NCI-H1092 treated with DMSO at 0.1 percent for 48 hours (cell line): ENCODE results near the gene PLEKHO2.

ENCODE experiments used
- DNase-seq: peaks from one replicate; lab custom pipeline; 2025; lab: John Stamatoyannopoulos, UW

PLEKHO2 gene

GRCh38 chr15:64912379-64913325 lies 70.9 kb downstream of the PLEKHO2 start:
- DNase-seq, result no peak

- no peak for DNase-seq
These were observed 74.0 kb downstream of the PLEKHO2 start for GRCh38 chr15:64915518-64916227.

DNA sequence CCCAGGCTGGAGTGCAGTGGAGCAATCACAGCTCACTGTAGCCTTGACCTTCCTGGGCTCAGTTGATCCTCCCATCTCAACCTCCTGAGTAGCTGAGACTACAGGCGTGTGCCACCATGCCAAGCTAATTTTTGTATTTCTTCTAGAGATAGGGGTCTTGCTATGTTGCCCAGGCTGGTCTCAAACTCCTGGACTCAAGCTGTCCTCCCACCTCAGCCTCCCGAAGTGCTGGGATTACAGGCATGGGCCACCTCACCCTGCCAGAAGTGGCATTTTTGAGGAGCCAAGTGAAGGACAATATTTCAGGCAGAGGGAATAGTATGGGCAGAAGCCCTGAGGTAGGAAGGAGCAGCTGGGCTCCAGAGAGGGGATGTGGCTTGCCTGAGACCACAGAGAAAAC lies 74.7 kb downstream of the PLEKHO2 start:
- no peak for DNase-seq

GRCh38 chr15:64917211-64917610 lies 75.5 kb downstream of the PLEKHO2 start:
- no peak for DNase-seq
